HG02885 (cell line): ENCODE results near the gene CHST10.
"Not testable (repeated sequence)": the region's sequence is repeated elsewhere in the genome, so short reads cannot be mapped to it uniquely, and the experiment has no call there.

Source experiments
- ATAC-seq: cut with Tn5 transposase; IDR thresholded peaks from one replicate; pipeline ENCODE4 v1.9.1; 2021; ENCODE audit warnings: mild to moderate bottlenecking; ENCODE audit not compliant: unreplicated experiment, poor library complexity

The CHST10 gene

DNA sequence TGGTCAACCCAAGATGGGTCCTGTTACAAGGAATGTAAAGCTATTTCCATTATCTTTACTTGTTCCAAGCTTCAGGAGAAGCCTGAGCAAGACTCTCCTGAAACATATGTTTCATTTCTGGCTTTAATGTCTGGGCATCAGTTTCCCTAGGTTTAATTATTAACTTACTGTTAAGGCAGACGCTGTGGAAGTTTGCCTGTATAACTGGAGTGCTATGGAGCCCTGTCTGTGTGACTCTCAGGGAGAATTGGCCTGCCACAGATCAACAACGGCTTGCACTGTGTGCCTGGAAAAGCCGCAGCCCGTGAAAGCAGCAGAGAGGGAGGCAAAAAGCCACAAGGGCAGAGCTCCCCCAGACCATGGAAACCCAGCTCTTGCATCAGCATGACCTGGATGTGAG, 73.0 kb downstream of the CHST10 start:
- ATAC-seq: no peak

DNA sequence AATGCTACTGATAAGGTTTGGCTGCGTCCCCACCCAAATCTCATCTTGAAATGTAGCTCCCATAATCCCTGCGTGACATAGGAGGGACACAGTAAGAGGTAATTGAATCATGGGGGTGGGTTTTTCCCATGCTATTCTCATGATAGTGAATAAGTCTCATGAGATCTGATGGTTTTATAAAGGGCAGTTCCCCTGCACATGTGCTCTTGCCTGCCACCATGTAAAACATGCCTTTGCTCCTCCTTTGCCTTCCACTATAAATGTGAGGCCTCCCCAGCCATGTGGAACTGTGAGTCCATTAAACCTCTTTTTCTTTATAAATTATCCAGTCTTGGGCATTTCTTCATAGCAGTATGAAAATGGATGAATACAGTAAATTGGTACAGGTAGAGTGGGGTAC, 75.0 kb downstream of the CHST10 start:
- not testable (repeated sequence) for ATAC-seq
